Activated gamma-delta T cell (primary cell): ENCODE measurements around the gene DKK1.
"Not testable (repeated sequence)": the region's sequence is repeated elsewhere in the genome, so short reads cannot be mapped to it uniquely, and the experiment has no call there.

ENCODE experiments used
- DNase-seq: peaks from one replicate; lab custom pipeline; 2025; lab: John Stamatoyannopoulos, UW

The DKK1 gene

GRCh38 chr10:52318136-52318701 lies 4.1 kb downstream of the DKK1 start:
- no peak for DNase-seq

GRCh38 chr10:52318822-52319464 lies 4.9 kb downstream of the DKK1 start:
- DNase-seq, result no peak

GRCh38 chr10:52319926-52320325 lies 5.8 kb downstream of the DKK1 start:
- no peak for DNase-seq

GRCh38 chr10:52322323-52322722 lies 8.2 kb downstream of the DKK1 start:
- DNase-seq, result no peak

GRCh38 chr10:52322936-52323335 lies 8.9 kb downstream of the DKK1 start:
- no peak for DNase-seq

GRCh38 chr10:52326382-52326781 lies 12.3 kb downstream of the DKK1 start:
- DNase-seq, result no peak

GRCh38 chr10:52331638-52332364 lies 17.7 kb downstream of the DKK1 start:
- no peak for DNase-seq

- DNase-seq, result no peak
These were observed 18.7 kb downstream of the DKK1 start for GRCh38 chr10:52332815-52333214.

- DNase-seq, result no peak
These were observed 20.5 kb downstream of the DKK1 start for GRCh38 chr10:52334595-52334994.

- no peak for DNase-seq
These were observed 21.6 kb downstream of the DKK1 start for GRCh38 chr10:52335665-52336064.

GRCh38 chr10:52337225-52337624 lies 23.1 kb downstream of the DKK1 start:
- DNase-seq, result no peak

- DNase-seq, result no peak
These were observed 29.4 kb downstream of the DKK1 start for GRCh38 chr10:52343439-52343838.

GRCh38 chr10:52346394-52347326 lies 32.6 kb downstream of the DKK1 start:
- DNase-seq, result no peak

GRCh38 chr10:52347327-52347667 lies 33.2 kb downstream of the DKK1 start:
- no peak for DNase-seq

- no peak for DNase-seq
These were observed 34.0 kb downstream of the DKK1 start for GRCh38 chr10:52348037-52348564.

GRCh38 chr10:52351914-52352330 lies 37.8 kb downstream of the DKK1 start:
- no peak for DNase-seq

GRCh38 chr10:52353205-52353604 lies 39.1 kb downstream of the DKK1 start:
- no peak for DNase-seq

- DNase-seq, result no peak
These were observed 39.9 kb downstream of the DKK1 start for GRCh38 chr10:52353960-52354394.

GRCh38 chr10:52357971-52358370 lies 43.9 kb downstream of the DKK1 start:
- no peak for DNase-seq

GRCh38 chr10:52359441-52359840 lies 45.4 kb downstream of the DKK1 start:
- DNase-seq, result no peak

- DNase-seq, result not testable (repeated sequence)
These were observed 51.7 kb downstream of the DKK1 start for GRCh38 chr10:52365547-52366432.
